ENCODE measurements around the gene ZBTB16. TPM values are rescaled to one million over a fixed set of nuclear protein-coding genes. Genes with fewer than 3 reads are reported as not detected.

Gene ZBTB16
- polyA plus RNA-seq, 1 experiment, result not detected

GRCh38 chr11:114128399-114128798 lies 68.9 kb downstream of the ZBTB16 start:
- CTCF ChIA-PET, result interaction anchor here (0.9 to 1.4 kb wide), 2 partner anchors 14 to 52 kb away, joined by 3 to 4 read pairs; no protein-coding TSS in a partner anchor
- POLR2A ChIA-PET, result no interaction called here
- Histone ChIP-seq H3K27me3 (ENCODE audit: control insufficient read depth, insufficient read depth, low read length) (peaks cover 20% of the 10 kb centered on the region), H3K4me3 (ENCODE audit: low read depth, low read length) (no peak overlapping the region), H3K36me3 (ENCODE audit: control insufficient read depth, insufficient read depth, low read length) (no peaks in the 10 kb centered on the region)
- TF ChIP-seq CTCF (IDR thresholded peaks at IDR 0.05; ENCODE audit: insufficient read depth, low read depth, low read length), result no peak
- DNase-seq (ENCODE audit: low read depth), result no peak

- no peaks in the 10 kb centered on the region for H3K36me3 ChIP-seq (ENCODE audit: control insufficient read depth, insufficient read depth, low read length)
- H3K27me3 ChIP-seq (ENCODE audit: control insufficient read depth, insufficient read depth, low read length), result peaks cover 20% of the 10 kb centered on the region
- POLR2A ChIA-PET, result no interaction called here
- no peak overlapping the region for H3K4me3 ChIP-seq (ENCODE audit: low read depth, low read length)
- CTCF ChIA-PET, result no interaction called here
- no peak for TF ChIP-seq CTCF (IDR thresholded peaks at IDR 0.05; ENCODE audit: insufficient read depth, low read depth, low read length)
- no peak for DNase-seq (ENCODE audit: low read depth)
Measured at GRCh38 chr11:114129142-114129541, 69.6 kb downstream of the ZBTB16 start.

GRCh38 chr11:114129699-114130098 lies 70.2 kb downstream of the ZBTB16 start:
- no peak for TF ChIP-seq CTCF (IDR thresholded peaks at IDR 0.05; ENCODE audit: insufficient read depth, low read depth, low read length)
- CTCF ChIA-PET, result no interaction called here
- H3K27me3 ChIP-seq (ENCODE audit: control insufficient read depth, insufficient read depth, low read length), result peaks cover 19% of the 10 kb centered on the region
- H3K36me3 ChIP-seq (ENCODE audit: control insufficient read depth, insufficient read depth, low read length), result no peaks in the 10 kb centered on the region
- DNase-seq (ENCODE audit: low read depth), result no peak
- POLR2A ChIA-PET, result no interaction called here
- H3K4me3 ChIP-seq (ENCODE audit: low read depth, low read length), result no peak overlapping the region

- POLR2A ChIA-PET, result no interaction called here
- CTCF ChIA-PET, result no interaction called here
Measured at GRCh38 chr11:114130115-114130576, 70.6 kb downstream of the ZBTB16 start.

GRCh38 chr11:114130629-114131277 lies 71.2 kb downstream of the ZBTB16 start:
- Histone ChIP-seq H3K27me3 (ENCODE audit: control insufficient read depth, insufficient read depth, low read length) (peaks cover 18% of the 10 kb centered on the region), H3K4me3 (ENCODE audit: low read depth, low read length) (no peak overlapping the region), H3K36me3 (ENCODE audit: control insufficient read depth, insufficient read depth, low read length) (no peaks in the 10 kb centered on the region)
- DNase-seq (ENCODE audit: low read depth), result no peak
- POLR2A ChIA-PET, result no interaction called here
- no peak for TF ChIP-seq CTCF (IDR thresholded peaks at IDR 0.05; ENCODE audit: insufficient read depth, low read depth, low read length)
- CTCF ChIA-PET, result no interaction called here

More at GRCh38 chr11:114130115-114130576, 70.6 kb downstream of the ZBTB16 start:
- no peaks in the 10 kb centered on the region for H3K36me3 ChIP-seq (ENCODE audit: control insufficient read depth, insufficient read depth, low read length)
- H3K4me3 ChIP-seq (ENCODE audit: low read depth, low read length), result no peak overlapping the region
- TF ChIP-seq CTCF (IDR thresholded peaks at IDR 0.05; ENCODE audit: insufficient read depth, low read depth, low read length), result no peak
- no peak for DNase-seq (ENCODE audit: low read depth)
- peaks cover 19% of the 10 kb centered on the region for H3K27me3 ChIP-seq (ENCODE audit: control insufficient read depth, insufficient read depth, low read length)
